SU-DHL-6 (cell line): ENCODE measurements around the gene ZFAND6.

Source experiments
- EZH2phosphoT487 ChIP-seq: fragments of 200-600 bp; sonication (generic), shearing (Covaris generic); conservative IDR thresholded peaks from 2 replicates; pipeline ENCODE4 v1.6.1; 2018; ENCODE audit warnings: mild to moderate bottlenecking, antibody characterized with exemption, low read length, moderate library complexity, mixed read lengths
- TF ChIP-seq, protein P1 (sequence below): fragments of 200-600 bp; sonication (generic); IDR thresholded peaks from one replicate; pipeline ENCODE4 v1.5.1; 2017; ENCODE audit warnings: antibody characterized with exemption, mild to moderate bottlenecking, low read length, moderate library complexity; ENCODE audit not compliant: insufficient read depth, poor library complexity, severe bottlenecking

DNA sequence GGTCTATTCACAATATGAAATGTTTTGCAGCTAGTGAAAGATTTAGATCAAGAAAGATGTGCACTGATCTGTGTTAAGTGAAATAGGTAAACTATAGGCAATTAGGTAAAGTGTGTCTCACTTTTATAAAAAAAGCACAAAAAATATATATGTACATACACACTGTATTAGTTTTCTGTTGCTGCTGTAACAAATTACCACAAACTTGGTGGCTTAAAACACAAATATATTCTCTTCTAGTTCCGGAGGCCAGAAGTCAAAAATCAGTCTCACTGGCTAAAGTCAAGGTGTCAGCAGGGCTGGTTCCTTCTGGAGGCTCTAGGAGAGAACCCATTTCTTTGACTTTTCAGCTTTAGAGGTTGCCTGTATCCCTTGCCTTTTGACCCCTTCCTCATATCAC, 104.4 kb downstream of the ZFAND6 start:
- TF ChIP-seq, protein P1, sequence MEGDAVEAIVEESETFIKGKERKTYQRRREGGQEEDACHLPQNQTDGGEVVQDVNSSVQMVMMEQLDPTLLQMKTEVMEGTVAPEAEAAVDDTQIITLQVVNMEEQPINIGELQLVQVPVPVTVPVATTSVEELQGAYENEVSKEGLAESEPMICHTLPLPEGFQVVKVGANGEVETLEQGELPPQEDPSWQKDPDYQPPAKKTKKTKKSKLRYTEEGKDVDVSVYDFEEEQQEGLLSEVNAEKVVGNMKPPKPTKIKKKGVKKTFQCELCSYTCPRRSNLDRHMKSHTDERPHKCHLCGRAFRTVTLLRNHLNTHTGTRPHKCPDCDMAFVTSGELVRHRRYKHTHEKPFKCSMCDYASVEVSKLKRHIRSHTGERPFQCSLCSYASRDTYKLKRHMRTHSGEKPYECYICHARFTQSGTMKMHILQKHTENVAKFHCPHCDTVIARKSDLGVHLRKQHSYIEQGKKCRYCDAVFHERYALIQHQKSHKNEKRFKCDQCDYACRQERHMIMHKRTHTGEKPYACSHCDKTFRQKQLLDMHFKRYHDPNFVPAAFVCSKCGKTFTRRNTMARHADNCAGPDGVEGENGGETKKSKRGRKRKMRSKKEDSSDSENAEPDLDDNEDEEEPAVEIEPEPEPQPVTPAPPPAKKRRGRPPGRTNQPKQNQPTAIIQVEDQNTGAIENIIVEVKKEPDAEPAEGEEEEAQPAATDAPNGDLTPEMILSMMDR, result no peak
- TF ChIP-seq EZH2phosphoT487, result no peak
